HEK293 (cell line): ENCODE measurements around the gene PRLR.

ENCODE experiments used
- CTCF ChIP-seq: fragments of 450-650 bp; formaldehyde crosslinking; IDR thresholded peaks from 2 replicates; pipeline ENCODE4 v1.5.1; 2016; ENCODE audit warnings: missing biosample characterization, missing genetic modification characterization
- KLF10 ChIP-seq: fragments of 450-650 bp; IDR thresholded peaks from 2 replicates; pipeline ENCODE4 v1.5.1; 2018; ENCODE audit warnings: missing biosample characterization, mild to moderate bottlenecking, missing genetic modification characterization
- ZNF138 ChIP-seq: fragments of 450-650 bp; formaldehyde crosslinking; IDR thresholded peaks from 2 replicates; pipeline ENCODE4 v1.5.1; 2016; ENCODE audit warnings: missing biosample characterization, missing genetic modification characterization, borderline replicate concordance
- ZNF274 ChIP-seq, 2 experiments: fragments of 200-500 bp in 1 of 2; fragments of 450-650 bp in 1 of 2; sonication (Bioruptor generic) in 1 of 2; formaldehyde crosslinking in 1 of 2; IDR thresholded peaks; 2 replicates each; pipeline versions ENCODE4 v1.5.1 to v1.6.1; 2014 to 2016; ENCODE audit warnings: borderline replicate concordance in 1 of 2, inconsistent platforms in 1 of 2, low read length in 1 of 2, missing biosample characterization in 1 of 2, missing genetic modification characterization in 1 of 2
- ZNF350 ChIP-seq: fragments of 450-650 bp; formaldehyde crosslinking; IDR thresholded peaks from 2 replicates; pipeline ENCODE4 v1.5.0; 2017; ENCODE audit warnings: missing biosample characterization, mild to moderate bottlenecking, missing genetic modification characterization
- ZNF701 ChIP-seq: fragments of 450-650 bp; formaldehyde crosslinking; IDR thresholded peaks from 2 replicates; pipeline ENCODE4 v1.5.1; 2016; ENCODE audit warnings: missing biosample characterization, missing genetic modification characterization
- ZSCAN18 ChIP-seq: fragments of 450-650 bp; formaldehyde crosslinking; IDR thresholded peaks from 2 replicates; pipeline ENCODE4 v1.5.1; 2016; ENCODE audit warnings: missing biosample characterization, missing genetic modification characterization

GRCh38 chr5:35164860-35165542 lies 65.3 kb downstream of the PRLR start:
- TF ChIP-seq CTCF (tag by site-specific recombination), result no peak
- TF ChIP-seq ZSCAN18, result no peak
- no peak for TF ChIP-seq ZNF274 (IDR thresholded peaks at IDR 0.05; ENCODE audit: low read length)
- no peak for TF ChIP-seq ZNF274 (tag by site-specific recombination; IDR thresholded peaks at IDR 0.05; ENCODE audit: borderline replicate concordance)
- no peak for TF ChIP-seq ZNF138
- no peak for TF ChIP-seq ZNF350
- no peak for TF ChIP-seq ZNF701 (tag by site-specific recombination)
- TF ChIP-seq KLF10 (tag by site-specific recombination), result no peak
